Lung (tissue), 12 donors: ENCODE results near the gene TLDC2. TPM values are rescaled to one million over a fixed set of nuclear protein-coding genes. Genes with fewer than 3 reads are reported as not detected.

Experiments used
- ATAC-seq: fragments of 200-7000 bp; cut with Tn5 transposase; one replicate; pipeline ENCODE4 v1.9.1; 2020; ENCODE audit warnings: moderate number of reproducible peaks; ENCODE audit not compliant: insufficient read depth, low FRiP score
- DNase-seq, 3 donors: peaks; one replicate each; pipeline ENCODE4 v3.0.0-alpha.2; 2013 to 2017
- H3K27ac ChIP-seq, 2 donors: one replicate each; pipeline ENCODE4 v1.5.1; 2013; ENCODE audit warnings: mild to moderate bottlenecking in 2 of 2, moderate library complexity in 2 of 2, control low read depth in 1 of 2, inconsistent platforms in 1 of 2, low read depth in 1 of 2, low read length in 1 of 2
- H3K27me3 ChIP-seq, 3 donors: one replicate each; pipeline ENCODE4 v1.5.1; 2013; ENCODE audit warnings: low read length in 2 of 3; ENCODE audit not compliant: control insufficient read depth in 3 of 3, insufficient read depth in 3 of 3
- H3K36me3 ChIP-seq, 4 donors: one replicate each; pipeline ENCODE4 v1.5.1; 2013; ENCODE audit warnings: low read length in 4 of 4, mild to moderate bottlenecking in 1 of 4, moderate library complexity in 1 of 4; ENCODE audit not compliant: control insufficient read depth in 4 of 4, insufficient read depth in 4 of 4
- H3K4me1 ChIP-seq, 5 donors: one replicate each; pipeline ENCODE4 v1.5.1; 2013; ENCODE audit warnings: low read length in 5 of 5, mild to moderate bottlenecking in 2 of 5, moderate library complexity in 1 of 5; ENCODE audit not compliant: control insufficient read depth in 5 of 5, insufficient read depth in 5 of 5
- H3K4me3 ChIP-seq: one replicate; pipeline ENCODE4 v1.5.1; 2013; ENCODE audit warnings: mild to moderate bottlenecking, control low read depth, moderate library complexity
- H3K9ac ChIP-seq, 2 donors: one replicate each; pipeline ENCODE4 v1.5.1; 2013; ENCODE audit warnings: low read length in 2 of 2, control low read depth in 1 of 2; ENCODE audit not compliant: insufficient read depth in 1 of 2
- H3K9me3 ChIP-seq, 4 donors: one replicate each; pipeline ENCODE4 v1.5.1; 2013; ENCODE audit warnings: low read length in 3 of 4, mild to moderate bottlenecking in 1 of 4, moderate library complexity in 1 of 4; ENCODE audit not compliant: control insufficient read depth in 4 of 4, insufficient read depth in 3 of 4
- WGBS, 2 donors: extraction: QIAGEN DNeasy Blood & Tissue Kit; methylation state at CpG; one replicate each; pipeline ENCODE4 v1.1.7; 2013; 5-methylcytosine and 5-hydroxymethylcytosine counted together
- polyA plus RNA-seq, 2 donors: library from polyadenylated mRNA; stranded (reverse); fragments of 200-250 nt; gene quantifications; one replicate each; pipeline ENCODE4 v1.2.1, GENCODE V29; 2013
- total RNA-seq, 2 donors: library from RNA; depleted of rRNA in 1 of 2; stranded (reverse); fragments of >200 nt in 1 of 2; gene quantifications; one replicate each; pipeline ENCODE4 v1.2.1, GENCODE V29; 2014 to 2021
- TF ChIP-seq, protein P1 (sequence below): IDR thresholded peaks from 2 replicates; pipeline ENCODE4 v1.5.1; 2012; ENCODE audit warnings: mild to moderate bottlenecking; ENCODE audit errors: control extremely low read depth, extremely low read depth
- donor health status: control.
- donor health status: control.
- donor health status: Bipolar disorder and iron deficiency.
- donor health status: healthy.
- donor health status: DM: yes; HTN: yes; CAD: no.

The TLDC2 gene
- total and polyA plus RNA-seq, 4 donors, result 0.07 to 0.67 (median 0.17) TPM

DNA sequence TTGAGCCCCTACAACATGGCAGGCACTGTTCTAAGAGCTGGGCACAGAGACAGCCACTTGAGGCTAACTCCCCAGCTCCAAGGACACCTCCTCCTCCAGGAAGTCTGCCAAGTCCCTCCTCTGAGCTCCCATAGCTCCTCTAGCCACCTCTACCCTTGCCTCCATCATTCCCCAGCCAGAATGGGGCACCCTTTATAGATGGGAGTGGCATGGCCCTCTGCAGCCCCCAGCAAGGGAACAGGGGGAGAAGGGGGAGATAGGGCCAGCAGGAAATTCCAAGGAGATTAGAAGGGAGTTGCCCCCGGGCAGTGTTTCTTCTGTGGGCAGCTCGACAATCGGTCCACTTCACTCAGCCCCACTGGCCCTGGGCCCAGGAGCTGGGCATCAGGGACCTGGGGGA is 19.7 kb upstream of the TLDC2 start:
- DNase-seq, result no peak
- 23 to 62% methylated on average over 3 of the region's 3 CpGs for WGBS, 2 donors
- H3K36me3 ChIP-seq, result peaks cover 0 to 8% (median 2%) of the 10 kb centered on the region in 4 donors
- ATAC-seq, result no peak
- H3K27me3 ChIP-seq, result no peaks in the 10 kb centered on the region
- peak overlapping the region; percentile 1 to 61 for H3K27ac ChIP-seq
- TF ChIP-seq, protein P1, sequence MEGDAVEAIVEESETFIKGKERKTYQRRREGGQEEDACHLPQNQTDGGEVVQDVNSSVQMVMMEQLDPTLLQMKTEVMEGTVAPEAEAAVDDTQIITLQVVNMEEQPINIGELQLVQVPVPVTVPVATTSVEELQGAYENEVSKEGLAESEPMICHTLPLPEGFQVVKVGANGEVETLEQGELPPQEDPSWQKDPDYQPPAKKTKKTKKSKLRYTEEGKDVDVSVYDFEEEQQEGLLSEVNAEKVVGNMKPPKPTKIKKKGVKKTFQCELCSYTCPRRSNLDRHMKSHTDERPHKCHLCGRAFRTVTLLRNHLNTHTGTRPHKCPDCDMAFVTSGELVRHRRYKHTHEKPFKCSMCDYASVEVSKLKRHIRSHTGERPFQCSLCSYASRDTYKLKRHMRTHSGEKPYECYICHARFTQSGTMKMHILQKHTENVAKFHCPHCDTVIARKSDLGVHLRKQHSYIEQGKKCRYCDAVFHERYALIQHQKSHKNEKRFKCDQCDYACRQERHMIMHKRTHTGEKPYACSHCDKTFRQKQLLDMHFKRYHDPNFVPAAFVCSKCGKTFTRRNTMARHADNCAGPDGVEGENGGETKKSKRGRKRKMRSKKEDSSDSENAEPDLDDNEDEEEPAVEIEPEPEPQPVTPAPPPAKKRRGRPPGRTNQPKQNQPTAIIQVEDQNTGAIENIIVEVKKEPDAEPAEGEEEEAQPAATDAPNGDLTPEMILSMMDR, result no peak
- H3K4me3 ChIP-seq, result no peak overlapping the region
- H3K4me1 ChIP-seq, result peaks cover 10 to 46% (median 31%) of the 10 kb centered on the region in 5 donors
- H3K9me3 ChIP-seq, result no peaks in the 10 kb centered on the region
- no peak overlapping the region for H3K9ac ChIP-seq

DNA sequence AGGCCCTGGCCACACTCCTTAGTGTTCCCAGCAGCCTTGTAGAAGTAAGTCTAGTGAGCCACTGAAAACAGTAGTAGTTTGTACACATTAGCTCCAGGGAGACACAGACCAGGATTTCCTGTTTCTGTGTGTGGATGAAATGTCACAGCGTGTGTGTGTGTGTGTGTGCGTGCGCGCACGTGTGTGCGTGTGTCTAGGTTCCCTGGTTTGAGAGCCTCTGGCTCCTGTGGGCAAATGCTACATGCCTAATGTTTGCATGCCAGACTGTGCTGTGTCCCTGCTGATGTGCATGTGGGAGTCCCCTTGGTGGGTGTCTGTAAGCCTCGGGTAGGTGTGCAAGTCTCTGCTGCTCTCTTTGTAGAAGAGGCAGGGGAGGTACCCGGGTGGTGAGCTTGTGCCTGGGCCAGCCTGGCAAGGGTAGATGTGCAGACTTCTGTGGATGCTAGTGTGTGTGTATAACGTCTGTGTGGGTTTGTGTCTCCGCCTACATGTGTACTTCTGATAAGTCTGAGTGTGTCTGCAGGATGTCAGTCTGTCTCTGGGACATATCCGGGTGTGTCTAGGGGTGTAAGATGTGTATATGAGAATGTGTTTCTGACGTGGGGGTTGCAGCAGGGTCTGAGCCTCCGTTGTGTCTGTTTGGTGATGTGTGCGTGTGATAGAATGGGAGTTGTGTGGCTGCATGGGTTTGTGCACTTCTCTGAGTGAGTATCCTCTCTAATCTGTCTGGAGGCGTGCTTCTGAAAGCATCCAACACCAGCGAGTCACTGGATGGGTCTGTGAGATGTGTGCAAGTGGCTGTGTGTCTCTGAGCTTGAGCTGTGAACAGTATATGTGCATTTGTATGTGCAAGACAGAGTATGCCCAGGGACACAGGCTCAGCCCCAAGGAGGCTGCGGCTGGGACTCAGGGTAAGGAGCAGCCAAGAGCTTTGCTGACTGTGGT is 19.0 kb upstream of the TLDC2 start:
- H3K9me3 ChIP-seq, result no peaks in the 10 kb centered on the region
- peak overlapping the region; percentile 1 to 61 for H3K27ac ChIP-seq
- ATAC-seq (no peak), DNase-seq (peak in 2 of 3 donors; percentile 47 to 79)
- H3K4me1 ChIP-seq, result peaks cover 11 to 47% (median 37%) of the 10 kb centered on the region in 5 donors
- peaks cover 0 to 13% (median 2%) of the 10 kb centered on the region in 4 donors for H3K36me3 ChIP-seq
- H3K27me3 ChIP-seq, result no peaks in the 10 kb centered on the region
- TF ChIP-seq, protein P1, result no peak
- no peak overlapping the region for H3K4me3 ChIP-seq
- 47% methylated on average over 17 of the region's 17 CpGs for WGBS, 2 donors
- H3K9ac ChIP-seq, result peak overlapping the region in 1 of 2 donors; percentile 9

DNA sequence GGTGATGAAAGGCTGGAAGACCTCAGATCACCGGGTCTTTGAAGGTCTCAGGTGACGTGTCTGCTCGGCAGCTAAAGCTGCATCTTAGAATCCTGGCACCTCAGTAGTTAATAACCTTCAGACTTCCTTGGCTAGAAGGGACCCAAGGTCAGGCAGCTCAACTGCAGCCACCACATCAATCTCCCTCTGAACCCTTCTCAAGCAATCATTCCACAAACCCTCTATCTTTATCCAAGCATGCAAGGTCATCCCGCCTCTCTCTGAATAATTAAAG is 16.7 kb upstream of the TLDC2 start:
- H3K36me3 ChIP-seq, result peaks cover 0 to 13% (median 2%) of the 10 kb centered on the region in 4 donors
- no peaks in the 10 kb centered on the region for H3K9me3 ChIP-seq
- DNase-seq (no peak), ATAC-seq (no peak)
- TF ChIP-seq, protein P1, result no peak
- H3K27me3 ChIP-seq, result no peaks in the 10 kb centered on the region
- 81 to 87% methylated on average over 4 of the region's 4 CpGs for WGBS, 2 donors
- peaks cover 11 to 49% (median 37%) of the 10 kb centered on the region in 5 donors for H3K4me1 ChIP-seq
- H3K4me3 ChIP-seq, result no peak overlapping the region
- peak overlapping the region in 1 of 2 donors; percentile 65 for H3K27ac ChIP-seq
- no peak overlapping the region for H3K9ac ChIP-seq
